Measurements from ENCODE around the gene UGT2A3. TPM values are rescaled to one million over a fixed set of nuclear protein-coding genes. Genes with fewer than 3 reads are reported as not detected.
"Not testable (repeated sequence)": the region's sequence is repeated elsewhere in the genome, so short reads cannot be mapped to it uniquely, and the experiment has no call there.

UGT2A3 gene
- total RNA-seq, 1 experiment from 2014 or later, result 2.5 TPM

- no peak for TF ChIP-seq CTCF (IDR thresholded peaks at IDR 0.05; ENCODE audit: insufficient read depth in 1 of 2, low read depth in 1 of 2, low read length in 1 of 2, severe bottlenecking in 1 of 2, unreplicated experiment in 1 of 2)
- peak; percentile 29 to 42 for DNase-seq
- H3K27ac Mint-ChIP-seq (ENCODE audit: unreplicated experiment), result peak overlapping the region; percentile 34
- no peak overlapping the region for H3K4me3 ChIP-seq (ENCODE audit: low read depth, low read length)
- no peaks in the 10 kb centered on the region for H3K36me3 ChIP-seq (ENCODE audit: control insufficient read depth, insufficient read depth, low read length)
- H3K9me3 ChIP-seq, result peaks cover 18% of the 10 kb centered on the region; the same call in 1 of the 2 replicates
- CTCF ChIA-PET, result interaction anchor here (0.7 to 1.0 kb wide), 2 partner anchors 57 to 91 kb away, joined by 3 to 4 read pairs; no protein-coding TSS in a partner anchor
- POLR2A ChIA-PET, result interaction anchor here (0.5 kb wide), 1 partner anchor 135 kb away, joined by 13 read pairs; no protein-coding TSS in a partner anchor
- peak overlapping the region; percentile 38 for H3K4me3 Mint-ChIP-seq (ENCODE audit: unreplicated experiment)
- H3K27me3 ChIP-seq (replicated peaks; ENCODE audit: control insufficient read depth, insufficient read depth, low read length), result no peaks in the 10 kb centered on the region
- no TSS peak for BruUV-seq (replicated peaks)
- H3K4me1 ChIP-seq, result peaks cover 49% of the 10 kb centered on the region
- H3K9me3 Mint-ChIP-seq (ENCODE audit: unreplicated experiment), result peaks cover 34% of the 10 kb centered on the region
- no peaks in the 10 kb centered on the region for H3K27me3 Mint-ChIP-seq (ENCODE audit: insufficient read depth, unreplicated experiment)
- H3K4me1 Mint-ChIP-seq (ENCODE audit: low read depth, unreplicated experiment), result peaks cover 34% of the 10 kb centered on the region
- intact Hi-C loops (cut with micrococcal nuclease; ENCODE audit: unreplicated experiment), result loop anchor here (1.0 to 5.0 kb wide), 6 partner anchors 55 to 270 kb away; partner anchors contain the start of gene UGT2B7
- peaks cover 17% of the 10 kb centered on the region for H3K36me3 Mint-ChIP-seq (ENCODE audit: insufficient read depth, unreplicated experiment)
These were observed 11.8 kb upstream of the UGT2A3 start for GRCh38 chr4:68963374-68963773.

GRCh38 chr4:68962868-68963267 lies 11.3 kb upstream of the UGT2A3 start:
- H3K36me3 Mint-ChIP-seq (ENCODE audit: insufficient read depth, unreplicated experiment), result peaks cover 17% of the 10 kb centered on the region
- peaks cover 34% of the 10 kb centered on the region for H3K4me1 Mint-ChIP-seq (ENCODE audit: low read depth, unreplicated experiment)
- intact Hi-C loops (cut with micrococcal nuclease; ENCODE audit: unreplicated experiment), result loop anchor here (1.0 to 5.0 kb wide), 6 partner anchors 55 to 270 kb away; partner anchors contain the start of gene UGT2B7
- peaks cover 20% of the 10 kb centered on the region; the same call in 1 of the 2 replicates for H3K9me3 ChIP-seq
- no peaks in the 10 kb centered on the region for H3K27me3 Mint-ChIP-seq (ENCODE audit: insufficient read depth, unreplicated experiment)
- POLR2A ChIA-PET, result no interaction called here
- BruUV-seq (replicated peaks), result no TSS peak
- no peak for TF ChIP-seq CTCF (IDR thresholded peaks at IDR 0.05; ENCODE audit: insufficient read depth in 1 of 2, low read depth in 1 of 2, low read length in 1 of 2, severe bottlenecking in 1 of 2, unreplicated experiment in 1 of 2)
- H3K4me1 ChIP-seq, result peaks cover 49% of the 10 kb centered on the region
- no peaks in the 10 kb centered on the region for H3K27me3 ChIP-seq (replicated peaks; ENCODE audit: control insufficient read depth, insufficient read depth, low read length)
- H3K36me3 ChIP-seq (ENCODE audit: control insufficient read depth, insufficient read depth, low read length), result no peaks in the 10 kb centered on the region
- CTCF ChIA-PET, result interaction anchor here (0.7 to 1.0 kb wide), 2 partner anchors 57 to 90 kb away, joined by 3 to 4 read pairs; no protein-coding TSS in a partner anchor
- H3K4me3 Mint-ChIP-seq (ENCODE audit: unreplicated experiment), result peak overlapping the region; percentile 38
- peak overlapping the region; percentile 34 for H3K27ac Mint-ChIP-seq (ENCODE audit: unreplicated experiment)
- DNase-seq, result no peak
- no peak overlapping the region for H3K4me3 ChIP-seq (ENCODE audit: low read depth, low read length)
- peaks cover 29% of the 10 kb centered on the region for H3K9me3 Mint-ChIP-seq (ENCODE audit: unreplicated experiment)

GRCh38 chr4:68960294-68961163 lies 8.9 kb upstream of the UGT2A3 start:
- Histone ChIP-seq H3K9me3 (peaks cover 24% of the 10 kb centered on the region), H3K27me3 (replicated peaks; ENCODE audit: control insufficient read depth, insufficient read depth, low read length) (no peaks in the 10 kb centered on the region), H3K4me1 (peaks cover 49% of the 10 kb centered on the region), H3K4me3 (ENCODE audit: low read depth, low read length) (no peak overlapping the region), H3K36me3 (ENCODE audit: control insufficient read depth, insufficient read depth, low read length) (no peaks in the 10 kb centered on the region)
- ChIA-PET POLR2A (no interaction called here), CTCF (no interaction called here)
- Mint-ChIP-seq H3K27me3 (ENCODE audit: insufficient read depth, unreplicated experiment) (no peaks in the 10 kb centered on the region), H3K27ac (ENCODE audit: unreplicated experiment) (peak overlapping the region; percentile 83), H3K36me3 (ENCODE audit: insufficient read depth, unreplicated experiment) (peaks cover 17% of the 10 kb centered on the region), H3K4me3 (ENCODE audit: unreplicated experiment) (peak overlapping the region; percentile 23), H3K9me3 (ENCODE audit: unreplicated experiment) (peaks cover 27% of the 10 kb centered on the region), H3K4me1 (ENCODE audit: low read depth, unreplicated experiment) (peaks cover 40% of the 10 kb centered on the region)
- no peak for TF ChIP-seq CTCF (IDR thresholded peaks at IDR 0.05; ENCODE audit: insufficient read depth in 1 of 2, low read depth in 1 of 2, low read length in 1 of 2, severe bottlenecking in 1 of 2, unreplicated experiment in 1 of 2)
- BruUV-seq (replicated peaks), result no TSS peak
- DNase-seq, result peak in 1 of 2 experiments; percentile 44
- intact Hi-C loops (cut with micrococcal nuclease; ENCODE audit: unreplicated experiment), result loop anchor here (1.0 to 5.0 kb wide), 4 partner anchors 60 to 462 kb away; no protein-coding TSS in a partner anchor

DNA sequence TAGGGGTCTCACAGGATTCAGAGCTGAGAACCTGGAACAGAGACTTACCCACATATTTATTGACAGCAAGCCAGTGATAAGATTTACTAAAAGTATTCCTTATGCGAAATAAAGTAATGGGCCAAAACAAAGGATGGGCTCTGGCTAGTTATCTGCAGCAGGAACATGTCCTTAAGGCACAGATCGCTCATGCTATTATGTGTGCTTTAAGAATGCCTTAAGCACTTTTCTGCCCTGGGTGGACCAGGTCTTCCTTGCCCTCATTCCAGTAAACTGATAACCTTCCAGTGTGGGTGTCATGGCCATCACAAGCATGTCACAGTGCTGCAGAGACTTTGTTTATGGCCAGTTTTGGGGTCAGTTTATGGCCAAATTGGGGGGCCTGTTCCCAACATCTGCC lies 7.5 kb upstream of the UGT2A3 start:
- POLR2A ChIA-PET; BruUV-seq (replicated peaks); H3K27me3 ChIP-seq (replicated peaks; ENCODE audit: control insufficient read depth, insufficient read depth, low read length); H3K27ac Mint-ChIP-seq (ENCODE audit: unreplicated experiment); H3K4me3 Mint-ChIP-seq (ENCODE audit: unreplicated experiment); DNase-seq; H3K36me3 Mint-ChIP-seq (ENCODE audit: insufficient read depth, unreplicated experiment); H3K27me3 Mint-ChIP-seq (ENCODE audit: insufficient read depth, unreplicated experiment); intact Hi-C loops (cut with micrococcal nuclease; ENCODE audit: unreplicated experiment); H3K4me3 ChIP-seq (ENCODE audit: low read depth, low read length); CTCF ChIA-PET; H3K36me3 ChIP-seq (ENCODE audit: control insufficient read depth, insufficient read depth, low read length): not testable (repeated sequence)
- H3K9me3 ChIP-seq, result peaks cover 18% of the 10 kb centered on the region
- H3K4me1 ChIP-seq, result peaks cover 46% of the 10 kb centered on the region
- Mint-ChIP-seq H3K9me3 (ENCODE audit: unreplicated experiment) (peaks cover 26% of the 10 kb centered on the region), H3K4me1 (ENCODE audit: low read depth, unreplicated experiment) (peaks cover 41% of the 10 kb centered on the region)
